Heart left ventricle (tissue), 16 donors: ENCODE results near the gene NME1. TPM values are rescaled to one million over a fixed set of nuclear protein-coding genes. Genes with fewer than 3 reads are reported as not detected.
"Not testable (repeated sequence)": the region's sequence is repeated elsewhere in the genome, so short reads cannot be mapped to it uniquely, and the experiment has no call there.

Experiments used
- ATAC-seq, 4 donors: fragments of 200-7000 bp; cut with Tn5 transposase; one replicate each; pipeline ENCODE4 v1.9.1; 2020 to 2022; ENCODE audit warnings: moderate library complexity in 4 of 4, mild to moderate bottlenecking in 3 of 4, moderate number of reproducible peaks in 1 of 4
- DNase-seq, 5 donors: peaks; one replicate each; pipeline ENCODE4 v3.0.0-alpha.2; 2020
- H3K27ac ChIP-seq, 12 donors: fragments of 200-600 bp; sonication (generic) in 4 of 12; one replicate each; pipeline versions ENCODE4 v1.5.0 to v1.8.0; 2016 to 2022; ENCODE audit warnings: mild to moderate bottlenecking in 2 of 12
- H3K27me3 ChIP-seq, 9 donors: fragments of 200-600 bp; sonication (generic) in 2 of 9; one replicate each; pipeline versions ENCODE4 v1.5.1 to v1.8.0; 2016 to 2022; ENCODE audit warnings: mild to moderate bottlenecking in 3 of 9
- H3K36me3 ChIP-seq, 9 donors: fragments of 200-600 bp; sonication (generic) in 2 of 9; one replicate each; pipeline versions ENCODE4 v1.5.0 to v1.8.0; 2018 to 2022; ENCODE audit warnings: mild to moderate bottlenecking in 2 of 9
- H3K4me1 ChIP-seq, 12 donors: fragments of 200-600 bp; sonication (generic) in 4 of 12; one replicate each; pipeline versions ENCODE4 v1.5.0 to v1.8.0; 2016 to 2022; ENCODE audit warnings: mild to moderate bottlenecking in 3 of 12
- H3K4me3 ChIP-seq, 12 donors: fragments of 200-600 bp; sonication (generic) in 4 of 12; one replicate each; pipeline versions ENCODE4 v1.5.0 to v1.8.0; 2017 to 2022; ENCODE audit warnings: mild to moderate bottlenecking in 9 of 12, moderate library complexity in 4 of 12
- H3K9me3 ChIP-seq, 12 donors: fragments of 200-600 bp; sonication (generic) in 4 of 12; one replicate each; pipeline versions ENCODE4 v1.5.0 to v1.8.0; 2016 to 2022; ENCODE audit warnings: mild to moderate bottlenecking in 1 of 12
- POLR2A ChIP-seq, 2 donors: fragments of 450-650 bp; IDR thresholded peaks; one replicate each; pipeline ENCODE4 v1.6.1; 2017; ENCODE audit warnings: antibody characterized with exemption in 2 of 2, mild to moderate bottlenecking in 2 of 2, moderate library complexity in 2 of 2
- WGBS, 4 donors: extraction: QIAGEN DNeasy Blood & Tissue Kit in 2 of 4; methylation state at CpG; one replicate each; pipeline versions ENCODE4 v1.1.5 to v1.1.7; 2013 to 2018; 5-methylcytosine and 5-hydroxymethylcytosine counted together
- intact Hi-C, 10 donors: fragments of 100-400 bp; cut with DNase I; formaldehyde crosslinking; loops; one replicate each; pipeline versions ENCODE4 v1.11.1 to v1.14.2; 2022
- polyA plus RNA-seq, 2 donors: library from polyadenylated mRNA; stranded (reverse); fragments of 200-250 nt; gene quantifications; one replicate each; pipeline ENCODE4 v1.2.3, GENCODE V29; 2013
- total RNA-seq, 9 donors: library from RNA; depleted of rRNA in 2 of 9; stranded (reverse); fragments of >200 nt in 2 of 9; fragmentation: NEBNext Ultra II Directional in 3 of 9; extraction: Animal tissue kit (Norgen Biotek cat#: 25700) in 3 of 9; gene quantifications; one replicate each; pipeline versions ENCODE4 v1.1.0 to v1.2.4, GENCODE V29; 2016 to 2023
- TF ChIP-seq, protein P1 (sequence below), 12 donors: fragments of 200-600 bp; sonication (generic) in 4 of 12; IDR thresholded peaks; one replicate each; pipeline versions ENCODE4 v1.5.0 to v1.8.0; 2018 to 2022; ENCODE audit warnings: antibody characterized with exemption in 12 of 12, mild to moderate bottlenecking in 5 of 12
- donor health status: ischemic (EF 13 %, LVEDD 7.1; RV severe dilation, severe dysfunction).
- donor health status: healthy with polysubstance abuse.
- donor health status: DM: no; HTN: yes; CAD: no.
- donor health status: DM: no; HTN: no; CAD: no.
- donor health status: ischemic (EF 25% LVEDD 6.9; RV normal size, moderate dysfunction).
- donor health status: ischemic (EF 25% LVEDD 5.7; RV mildly dilated, moderate dysfunction).
- donor health status: healthy.
- donor health status: DM: yes; HTN: yes; CAD: no.
- donor health status: ischemic (EF 35%, LVEDD 5.7; RV mildly dilated, moderate dysfunction).
- donor health status: nonischemic (EF 11% LVEDD 7.7; RV severe dilation, severe dysfunction).
- donor health status: DM: yes; HTN: yes; CAD: no.
- donor health status: PGD.
- donor health status: ischemic (EF 29% LVEDD 5.4; RV normal size, mild dysfunction).
- donor health status: nonischemic (EF 23%, LVEDD 6.1; RV moderate dilation, normal function).

Gene NME1
- total and polyA plus RNA-seq, 11 donors, result 9.2 to 157 (median 28.7) TPM

DNA sequence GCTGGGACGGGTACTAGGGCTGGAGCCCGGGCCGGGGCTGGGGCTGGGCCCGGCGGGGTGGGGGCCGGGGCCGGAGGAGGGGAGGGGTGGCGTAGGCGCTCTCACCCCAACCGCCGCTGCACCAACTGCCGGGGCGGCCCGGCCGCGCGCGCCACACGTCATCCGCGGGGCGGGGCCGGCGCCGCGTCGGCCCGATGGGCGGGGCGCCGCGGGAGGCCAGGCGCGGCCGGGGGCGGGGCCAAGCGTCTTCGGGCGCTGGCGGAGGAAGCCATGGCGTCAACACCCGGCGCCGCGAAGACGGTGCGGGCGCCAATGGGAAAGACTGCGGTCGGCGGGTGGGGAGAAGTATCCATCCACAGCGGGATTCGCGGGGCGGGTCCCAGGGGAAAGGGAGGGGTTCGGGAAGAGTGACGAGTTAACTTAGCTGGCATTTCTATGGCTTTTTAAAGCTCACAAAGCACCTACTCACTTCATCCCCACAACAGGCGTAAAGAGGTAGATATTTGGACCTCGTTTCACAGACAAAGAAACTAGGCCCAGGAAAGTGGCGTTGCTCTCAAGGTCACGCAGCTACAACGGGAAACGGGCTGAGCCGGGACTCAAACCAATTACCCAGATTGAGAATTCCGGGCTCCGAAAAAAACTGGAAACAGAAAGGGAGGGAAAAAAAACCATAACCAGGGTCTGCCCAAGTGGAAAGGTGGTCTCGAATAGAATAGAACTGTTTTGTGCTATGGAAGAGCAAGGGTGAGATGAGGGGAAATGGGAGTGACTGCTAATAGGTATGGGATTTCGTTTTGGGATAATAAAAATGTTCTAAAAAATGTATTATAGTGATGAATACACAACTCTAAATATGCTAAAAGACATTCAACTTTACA, 32.4 kb upstream of the NME1 start, which contains the start of gene SPAG9:
TSS of gene SPAG9 (minus strand) at position 130 of the 881 bp plus-strand sequence. CDS start 212 bp downstream, outside the sequence.
- peak; percentile 89 to 96 (median 92) for ATAC-seq
- H3K4me3 ChIP-seq, result peak within 1 kb of the TSS; percentile 66 to 100 (median 96)
- H3K4me1 ChIP-seq, result peaks cover 8 to 49% (median 29%) of the 10 kb centered on the region in 12 donors
- WGBS, 4 donors, result 1 to 2% (median 1%) methylated on average over 35 to 68 of the region's 68 CpGs
- intact Hi-C loops, result loop anchor here in 5 of 10 donors (1.0 to 5.0 kb wide), 3 partner anchors 32 to 254 kb away; partner anchors contain the start of genes NME1 (in 5 of the 5) and TOB1 (in 1 of the 5)
- no peaks in the 10 kb centered on the region for H3K9me3 ChIP-seq
- H3K27ac ChIP-seq, result peak within 1 kb of the TSS; percentile 95 to 100 (median 99)
- TF ChIP-seq, protein P1, sequence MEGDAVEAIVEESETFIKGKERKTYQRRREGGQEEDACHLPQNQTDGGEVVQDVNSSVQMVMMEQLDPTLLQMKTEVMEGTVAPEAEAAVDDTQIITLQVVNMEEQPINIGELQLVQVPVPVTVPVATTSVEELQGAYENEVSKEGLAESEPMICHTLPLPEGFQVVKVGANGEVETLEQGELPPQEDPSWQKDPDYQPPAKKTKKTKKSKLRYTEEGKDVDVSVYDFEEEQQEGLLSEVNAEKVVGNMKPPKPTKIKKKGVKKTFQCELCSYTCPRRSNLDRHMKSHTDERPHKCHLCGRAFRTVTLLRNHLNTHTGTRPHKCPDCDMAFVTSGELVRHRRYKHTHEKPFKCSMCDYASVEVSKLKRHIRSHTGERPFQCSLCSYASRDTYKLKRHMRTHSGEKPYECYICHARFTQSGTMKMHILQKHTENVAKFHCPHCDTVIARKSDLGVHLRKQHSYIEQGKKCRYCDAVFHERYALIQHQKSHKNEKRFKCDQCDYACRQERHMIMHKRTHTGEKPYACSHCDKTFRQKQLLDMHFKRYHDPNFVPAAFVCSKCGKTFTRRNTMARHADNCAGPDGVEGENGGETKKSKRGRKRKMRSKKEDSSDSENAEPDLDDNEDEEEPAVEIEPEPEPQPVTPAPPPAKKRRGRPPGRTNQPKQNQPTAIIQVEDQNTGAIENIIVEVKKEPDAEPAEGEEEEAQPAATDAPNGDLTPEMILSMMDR (IDR thresholded peaks at IDR 0.05), result no peak
- peak; percentile 57 to 82 for TF ChIP-seq POLR2A (IDR thresholded peaks at IDR 0.05)
- H3K27me3 ChIP-seq, result no peaks in the 10 kb centered on the region
- peak; percentile 97 to 98 (median 98) for DNase-seq
- no peaks in the 10 kb centered on the region for H3K36me3 ChIP-seq

DNA sequence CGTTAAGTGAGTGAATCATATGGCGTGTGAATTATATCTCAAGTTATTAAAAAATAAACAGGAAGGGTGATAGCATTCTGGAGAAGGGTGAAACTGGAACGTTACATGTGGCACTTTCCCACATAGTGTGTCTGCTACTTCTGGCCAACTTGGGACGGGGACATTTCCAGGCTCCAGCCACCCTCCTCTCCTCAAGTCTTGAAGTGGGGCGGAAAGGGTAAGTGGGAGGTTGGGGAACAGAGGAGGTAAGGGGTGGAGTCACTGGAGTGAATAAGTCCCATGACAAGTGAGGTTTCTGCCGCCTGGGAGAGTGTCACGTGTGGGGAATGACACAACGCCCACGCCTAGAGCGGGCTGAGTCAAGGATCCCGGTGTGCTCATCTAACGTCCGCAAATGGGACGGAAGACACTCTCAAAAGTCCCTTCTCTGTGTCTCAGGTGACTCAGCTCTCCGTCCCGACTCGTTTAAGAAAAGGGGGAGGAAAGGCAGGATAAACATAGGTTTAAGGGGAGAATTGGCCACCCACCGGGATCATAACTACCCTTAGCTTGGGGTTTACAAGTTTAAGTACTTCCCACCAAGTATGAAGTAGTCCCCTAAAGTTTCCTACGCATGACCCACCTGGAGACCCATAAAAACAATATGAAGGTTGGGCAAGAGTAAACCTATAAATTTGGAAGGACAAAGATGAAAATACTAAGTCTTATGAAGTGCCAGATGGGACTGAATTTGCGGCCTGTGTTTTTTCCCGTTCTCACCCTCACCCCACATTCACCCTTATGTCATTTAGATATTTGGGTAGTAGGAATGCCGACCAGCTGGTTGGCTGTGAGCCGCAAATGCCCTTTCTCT, 31.5 kb upstream of the NME1 start:
- intact Hi-C loops, result loop anchor here in 4 of 10 donors (1.0 to 5.0 kb wide), 3 partner anchors 31 to 255 kb away; partner anchors contain the start of genes NME1 (in 3 of the 4) and TOB1 (in 1 of the 4)
- peak; percentile 82 to 93 (median 88) for ATAC-seq
- peak overlapping the region; percentile 95 to 100 (median 99) for H3K27ac ChIP-seq
- 22 to 26% (median 22%) methylated on average over 23 of the region's 23 CpGs for WGBS, 4 donors
- TF ChIP-seq, protein P1 (IDR thresholded peaks at IDR 0.05), result no peak
- peak in 1 of 2 donors; percentile 77 for TF ChIP-seq POLR2A (IDR thresholded peaks at IDR 0.05)
- peaks cover 8 to 43% (median 26%) of the 10 kb centered on the region in 12 donors for H3K4me1 ChIP-seq
- no peaks in the 10 kb centered on the region for H3K27me3 ChIP-seq
- H3K9me3 ChIP-seq, result no peaks in the 10 kb centered on the region
- H3K4me3 ChIP-seq, result peak overlapping the region; percentile 36 to 100 (median 94)
- DNase-seq, result peak; percentile 89 to 95 (median 89)
- no peaks in the 10 kb centered on the region for H3K36me3 ChIP-seq

DNA sequence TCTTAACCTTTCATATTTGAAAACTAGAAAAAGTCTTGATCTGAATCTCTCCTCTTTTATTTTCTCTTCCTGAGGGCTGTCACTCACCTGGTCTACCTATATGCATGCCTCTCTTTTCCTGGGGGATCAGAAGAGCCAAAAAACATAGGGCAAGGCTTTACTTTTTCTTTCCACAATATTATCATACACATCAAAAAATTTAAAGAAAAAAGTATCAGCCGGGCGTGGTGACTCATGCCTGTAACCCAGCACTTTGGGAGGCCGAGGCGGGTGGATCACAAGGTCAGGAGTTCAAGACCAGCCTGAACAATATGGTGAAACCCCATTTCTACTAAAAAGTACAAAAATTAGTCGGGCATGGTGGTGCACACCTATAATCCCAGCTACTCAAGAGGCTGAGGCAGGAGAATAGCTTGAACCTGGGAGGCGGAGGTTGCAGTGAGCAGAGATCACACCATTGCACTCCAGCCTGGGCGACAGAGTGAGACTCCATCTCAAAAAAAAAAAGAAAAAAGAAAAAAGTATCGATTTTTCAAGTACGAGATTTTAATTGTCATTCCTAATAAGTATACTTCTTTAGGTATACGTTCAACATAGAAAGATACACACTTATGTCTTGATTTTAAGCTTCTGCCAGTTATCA, 30.8 kb upstream of the NME1 start:
- ATAC-seq, H3K36me3 ChIP-seq, H3K9me3 ChIP-seq, DNase-seq, H3K4me3 ChIP-seq, H3K27me3 ChIP-seq: not testable (repeated sequence)
- Histone ChIP-seq H3K27ac (peak overlapping the region in 11 of 12 donors; percentile 95 to 100 (median 99)), H3K4me1 (peaks cover 8 to 35% (median 20%) of the 10 kb centered on the region in 12 donors)
- whole genome bisulfite sequencing, 4 donors, result 91 to 96% (median 95%) methylated on average over 10 of the region's 10 CpGs
- intact Hi-C loops, result loop anchor here in 1 of 10 donors (5.0 kb wide), 1 partner anchor 255 kb away; the partner anchor contains the start of gene TOB1
